Lower lobe of right lung (tissue), 2 donors: ENCODE results near the gene PBXIP1. TPM values are rescaled to one million over a fixed set of nuclear protein-coding genes. Genes with fewer than 3 reads are reported as not detected.

ENCODE experiments used
- ATAC-seq, 2 donors: fragments of 200-7000 bp; cut with Tn5 transposase; one replicate each; pipeline ENCODE4 v1.9.1; 2020 to 2022; ENCODE audit warnings: mild to moderate bottlenecking in 2 of 2, moderate library complexity in 2 of 2
- DNase-seq: peaks from one replicate; pipeline ENCODE4 v3.0.0-alpha.2; 2020
- H3K27ac ChIP-seq: fragments of 200-600 bp; one replicate; pipeline ENCODE4 v1.8.0; 2022
- H3K27me3 ChIP-seq: fragments of 200-600 bp; one replicate; pipeline ENCODE4 v1.8.0; 2022; ENCODE audit warnings: low read depth
- H3K36me3 ChIP-seq: fragments of 200-600 bp; one replicate; pipeline ENCODE4 v1.8.0; 2022; ENCODE audit warnings: mild to moderate bottlenecking
- H3K4me1 ChIP-seq: fragments of 200-600 bp; one replicate; pipeline ENCODE4 v1.8.0; 2022
- H3K4me3 ChIP-seq: fragments of 200-600 bp; one replicate; pipeline ENCODE4 v1.8.0; 2022; ENCODE audit warnings: mild to moderate bottlenecking
- H3K9me3 ChIP-seq: fragments of 200-600 bp; one replicate; pipeline ENCODE4 v1.8.0; 2022
- CTCF ChIP-seq: fragments of 200-600 bp; IDR thresholded peaks from one replicate; pipeline ENCODE4 v1.8.0; 2022; ENCODE audit warnings: antibody characterized with exemption, mild to moderate bottlenecking
- intact Hi-C: fragments of 100-400 bp; cut with DNase I; formaldehyde crosslinking; loops from one replicate; pipeline ENCODE4 v1.11.0; 2022
- total RNA-seq: library from RNA; stranded (reverse); fragmentation: NEBNext Ultra II Directional; extraction: Animal tissue kit (Norgen Biotek cat#: 25700); gene quantifications from one replicate; pipeline ENCODE4 v1.2.1, GENCODE V29; 2021
- donor health status: DM: no; HTN: yes; CAD: no; lungs with severe emphysema.

The PBXIP1 gene
- total RNA-seq, 1 donor from 2014 or later: 68.1 TPM

GRCh38 chr1:154969246-154969645, 13.3 kb upstream of the PBXIP1 start:
- H3K27me3 ChIP-seq: no peaks in the 10 kb centered on the region
- peak overlapping the region; percentile 53 for H3K4me3 ChIP-seq
- intact Hi-C loops: no loop called here
- peaks cover 50% of the 10 kb centered on the region for H3K36me3 ChIP-seq
- ATAC-seq (no peak), DNase-seq (no peak)
- peaks cover 64% of the 10 kb centered on the region for H3K4me1 ChIP-seq
- peak overlapping the region; percentile 98 for H3K27ac ChIP-seq
- H3K9me3 ChIP-seq: no peaks in the 10 kb centered on the region
- no peak for TF ChIP-seq CTCF

GRCh38 chr1:154968731-154969130, 12.8 kb upstream of the PBXIP1 start:
- Histone ChIP-seq H3K36me3 (peaks cover 55% of the 10 kb centered on the region), H3K27ac (peak overlapping the region; percentile 98), H3K4me3 (peak overlapping the region; percentile 53), H3K27me3 (no peaks in the 10 kb centered on the region), H3K4me1 (peaks cover 64% of the 10 kb centered on the region), H3K9me3 (no peaks in the 10 kb centered on the region)
- DNase-seq: no peak
- ATAC-seq: no peak
- intact Hi-C loops: no loop called here
- no peak for TF ChIP-seq CTCF

- intact Hi-C loops: no loop called here
- H3K4me1 ChIP-seq: peaks cover 64% of the 10 kb centered on the region
- no peak for TF ChIP-seq CTCF
- DNase-seq: no peak
- no peaks in the 10 kb centered on the region for H3K9me3 ChIP-seq
- no peaks in the 10 kb centered on the region for H3K27me3 ChIP-seq
- no peak for ATAC-seq
- peak overlapping the region; percentile 36 for H3K27ac ChIP-seq
- H3K4me3 ChIP-seq: no peak overlapping the region
- H3K36me3 ChIP-seq: peaks cover 68% of the 10 kb centered on the region
These were observed 11.5 kb upstream of the PBXIP1 start for GRCh38 chr1:154967331-154967950.

- DNase-seq (no peak), ATAC-seq (no peak)
- Histone ChIP-seq H3K4me1 (peaks cover 55% of the 10 kb centered on the region), H3K4me3 (no peak overlapping the region), H3K36me3 (peaks cover 69% of the 10 kb centered on the region), H3K9me3 (no peaks in the 10 kb centered on the region), H3K27me3 (no peaks in the 10 kb centered on the region), H3K27ac (peak overlapping the region; percentile 36)
- intact Hi-C loops: no loop called here
- TF ChIP-seq CTCF: no peak
These were observed 10.2 kb upstream of the PBXIP1 start for GRCh38 chr1:154966111-154966510.

- no peak for ATAC-seq
- Histone ChIP-seq H3K27me3 (no peaks in the 10 kb centered on the region), H3K4me1 (peaks cover 48% of the 10 kb centered on the region), H3K27ac (no peak overlapping the region), H3K9me3 (no peaks in the 10 kb centered on the region), H3K36me3 (peaks cover 72% of the 10 kb centered on the region), H3K4me3 (no peak overlapping the region)
- no peak for DNase-seq
- TF ChIP-seq CTCF: no peak
- intact Hi-C loops: no loop called here
These were observed 8.5 kb upstream of the PBXIP1 start for GRCh38 chr1:154964359-154964758.
